DMS153 treated with DMSO at 0.1 percent for 48 hours (cell line): ENCODE measurements around the gene CDK2AP2.
A peak's percentile ranks its signal among the peaks of the same experiment; 100 is the strongest.
"Not testable (repeated sequence)": the region's sequence is repeated elsewhere in the genome, so short reads cannot be mapped to it uniquely, and the experiment has no call there.

Experiments used
- DNase-seq: peaks from one replicate; lab custom pipeline; 2025; ENCODE audit not compliant: unreplicated experiment; lab: John Stamatoyannopoulos, UW

Gene CDK2AP2

DNA sequence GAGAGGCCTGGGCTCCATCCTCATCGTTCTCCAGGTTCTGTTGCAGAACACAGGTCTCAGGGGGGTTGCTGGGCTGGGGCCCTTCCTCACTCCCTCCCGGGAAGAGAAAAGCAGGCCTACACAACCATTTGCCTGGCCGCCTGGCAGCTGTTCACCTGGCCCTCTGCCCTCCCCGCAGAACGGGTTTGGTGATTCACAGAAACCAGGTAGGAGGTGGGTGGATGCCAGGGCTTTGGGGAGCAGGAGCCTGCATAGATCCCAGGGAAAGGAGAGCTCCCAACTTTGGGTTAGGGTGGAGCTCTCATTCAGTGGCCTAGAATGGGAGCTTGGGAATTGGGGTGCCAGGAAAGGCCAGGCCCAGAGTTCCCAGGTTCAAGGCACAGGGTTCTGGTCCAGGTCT is 39.9 kb downstream of the CDK2AP2 start:
- DNase-seq, result no peak

DNA sequence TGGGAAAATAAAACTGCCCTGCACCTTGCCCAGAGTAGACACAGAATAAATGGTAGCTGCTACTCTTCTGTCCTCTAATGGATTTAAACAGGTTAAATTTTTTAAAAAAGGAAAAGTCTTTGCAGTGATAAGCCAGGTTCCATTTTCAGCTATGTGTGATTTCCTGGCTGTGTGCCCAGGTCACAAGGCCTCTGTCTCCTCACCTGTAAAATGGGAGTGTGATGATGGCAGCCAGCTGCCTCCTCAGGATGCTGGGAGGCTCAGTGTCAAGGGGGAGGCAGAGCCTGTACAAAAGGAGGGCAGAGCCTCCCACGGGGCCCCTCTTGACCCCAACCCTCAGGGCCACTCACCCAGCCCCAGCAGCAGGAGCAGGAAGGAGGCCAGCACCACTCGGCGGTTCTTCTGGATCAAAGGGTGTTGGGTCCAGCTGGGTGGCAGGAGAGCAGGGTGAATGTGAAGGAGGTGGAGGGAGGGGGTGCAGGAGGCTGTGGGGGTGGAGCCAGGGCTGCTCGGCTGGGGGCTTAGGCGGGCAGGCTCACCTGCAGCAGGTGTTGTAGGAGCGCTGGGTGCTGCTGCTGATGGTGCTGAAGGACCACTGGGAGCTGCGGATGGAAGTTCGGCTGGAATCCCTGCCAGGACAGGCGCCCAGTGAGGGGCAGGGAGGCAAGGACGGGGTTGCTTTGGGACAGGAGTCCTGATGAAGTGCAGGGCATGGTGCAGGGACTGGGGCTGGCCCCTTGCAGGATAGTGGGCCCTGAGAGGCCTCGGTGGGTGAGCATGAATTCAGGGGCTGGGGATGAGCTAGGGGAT is 40.8 kb downstream of the CDK2AP2 start:
- no peak for DNase-seq

DNA sequence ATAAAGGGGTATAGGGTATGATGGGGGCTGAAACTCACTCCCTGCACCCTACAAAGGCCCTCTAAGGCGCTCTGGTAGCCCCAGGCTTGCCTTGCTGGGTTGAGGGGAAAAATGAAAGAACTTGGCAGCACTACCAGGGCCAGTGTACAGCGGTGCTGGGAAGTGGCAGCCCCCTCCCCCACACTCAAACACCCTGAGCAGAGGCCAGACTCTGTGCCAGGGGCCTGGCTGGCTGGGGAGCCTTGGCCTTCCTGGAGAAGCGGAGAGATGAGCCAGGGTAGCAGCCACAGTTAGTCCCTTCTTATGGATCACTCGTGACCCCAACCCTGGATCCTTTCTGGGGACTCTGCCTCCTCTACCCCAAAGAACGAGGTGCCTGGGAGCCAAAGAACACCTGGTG is 41.6 kb downstream of the CDK2AP2 start:
- DNase-seq, result no peak

DNA sequence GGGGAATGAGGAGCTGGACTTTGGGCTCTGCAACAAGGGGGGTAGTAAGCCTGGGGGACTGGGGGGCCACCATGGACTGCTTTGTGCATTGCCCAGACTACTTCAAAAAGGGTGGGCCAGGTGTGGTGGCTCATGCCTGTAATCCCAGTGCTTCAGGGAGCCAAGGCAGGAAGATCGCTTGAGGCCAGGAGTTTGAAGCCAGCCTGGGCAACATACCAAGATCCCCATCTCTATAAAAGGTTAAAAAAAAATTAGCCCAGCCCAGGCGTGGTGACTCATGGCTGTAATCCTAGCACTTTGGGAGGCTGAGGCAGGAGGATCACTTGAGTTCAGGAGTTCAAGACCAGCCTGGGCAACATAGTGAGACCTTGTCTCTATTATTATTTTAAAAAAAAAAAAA is 42.4 kb downstream of the CDK2AP2 start:
- not testable (repeated sequence) for DNase-seq

DNA sequence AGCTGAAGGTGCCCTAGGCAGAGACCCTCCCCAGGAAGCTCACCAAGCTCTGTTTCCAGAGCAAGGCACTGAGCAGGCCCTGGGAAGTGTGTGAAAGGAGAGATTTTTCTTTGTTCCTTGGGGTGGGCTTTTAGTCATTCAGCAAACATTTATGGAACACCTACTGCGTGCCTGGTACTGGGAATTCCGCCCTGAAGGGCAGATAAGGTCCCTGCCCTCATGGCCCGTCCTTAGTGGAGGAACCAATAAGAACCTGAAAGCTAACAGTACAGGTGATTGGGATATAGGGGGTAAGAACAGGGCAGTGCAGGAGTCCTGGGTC is 42.8 kb downstream of the CDK2AP2 start:
- no peak for DNase-seq

DNA sequence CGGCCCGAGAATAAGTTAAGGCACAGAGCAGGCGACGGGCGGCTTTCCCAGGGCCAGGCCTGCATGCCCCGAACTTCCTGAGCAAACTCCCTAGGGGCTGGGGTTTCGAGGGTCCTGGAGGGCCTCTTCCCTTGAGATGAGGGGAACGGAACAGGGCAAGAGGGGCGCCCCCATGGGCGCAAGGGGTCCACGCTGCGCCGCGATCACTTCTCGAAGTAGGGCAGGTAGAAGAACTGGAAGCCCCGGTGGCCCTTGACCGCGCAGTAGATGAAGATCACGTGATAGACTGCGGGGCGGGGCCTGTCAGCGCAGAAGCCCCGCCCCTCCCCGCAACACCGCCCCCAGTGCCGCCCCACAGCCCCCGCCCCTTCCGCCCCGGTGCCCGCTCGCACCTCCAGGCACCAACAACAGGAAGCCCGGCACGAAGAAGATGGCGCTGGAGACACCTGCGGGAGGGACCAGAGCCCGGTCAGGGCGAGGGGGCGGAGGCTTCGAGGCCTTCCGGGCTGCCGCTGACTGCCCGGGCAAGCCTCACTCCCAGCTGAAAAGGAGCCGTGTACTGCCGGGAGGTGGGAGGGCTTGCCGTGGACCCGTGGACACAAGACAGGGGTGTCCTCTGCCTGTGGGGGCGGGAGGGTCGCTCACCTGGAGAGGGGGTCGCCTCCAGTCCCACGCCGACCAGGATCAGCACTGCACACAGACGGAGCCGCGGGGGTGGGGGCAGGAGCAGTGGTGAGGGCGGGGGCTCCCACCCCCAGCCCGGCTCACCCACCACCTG is 43.4 kb downstream of the CDK2AP2 start:
- DNase-seq, result peak; percentile 84

DNA sequence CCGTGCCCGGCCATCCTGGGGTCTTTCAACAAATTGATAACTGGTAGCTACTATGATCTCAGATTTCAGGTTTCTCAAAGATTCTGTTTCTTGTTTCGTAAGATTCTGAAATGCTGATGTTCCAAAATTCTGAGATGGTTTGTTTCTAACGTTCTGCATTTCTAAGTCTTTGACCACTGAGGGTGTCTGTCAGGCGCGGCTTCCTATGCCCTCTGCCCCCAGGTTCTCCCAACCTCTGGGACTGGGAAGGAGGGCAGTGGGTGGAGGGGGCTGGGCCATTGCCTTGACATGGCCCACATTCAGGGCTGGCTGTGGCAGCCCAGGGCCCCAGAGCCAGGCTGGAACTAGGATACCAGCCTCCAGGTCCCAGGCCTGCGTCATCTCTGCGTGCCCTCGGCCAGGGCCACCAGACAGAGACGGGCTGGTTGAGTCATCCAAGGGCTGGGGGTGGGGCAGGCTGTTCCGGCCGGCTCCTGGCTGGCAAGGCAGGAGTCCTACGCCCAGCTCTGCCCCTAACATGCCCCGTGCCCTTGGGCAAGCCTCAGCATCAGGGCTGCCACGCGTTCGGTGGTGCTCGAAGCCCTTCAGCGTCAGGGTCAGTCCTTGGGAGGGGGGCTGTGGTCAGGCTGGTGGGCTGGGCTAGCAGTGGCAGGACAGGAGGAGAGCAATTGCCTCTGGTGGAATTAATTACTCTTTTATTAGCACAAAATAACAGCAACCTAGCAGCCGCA is 44.1 kb downstream of the CDK2AP2 start:
- DNase-seq, result no peak

DNA sequence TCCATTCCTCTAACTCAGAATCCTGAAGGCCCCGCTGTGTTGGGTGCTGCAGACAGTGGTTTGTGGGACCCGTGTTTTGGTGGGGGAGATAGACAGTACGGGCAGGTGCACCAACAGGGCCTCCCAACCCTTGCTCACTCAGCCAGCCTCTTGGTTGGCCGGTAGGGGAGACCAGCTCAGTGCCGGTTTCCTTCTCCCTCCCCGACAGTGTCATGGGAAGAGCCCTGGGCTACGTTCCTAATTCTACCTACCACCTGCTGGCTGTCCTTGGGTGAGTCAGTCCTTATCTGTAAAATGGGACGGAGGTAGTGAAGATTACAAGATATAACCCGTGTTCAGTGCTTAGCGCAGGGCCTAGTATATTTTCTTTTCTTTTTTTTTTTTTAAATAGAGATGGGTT is 44.8 kb downstream of the CDK2AP2 start:
- DNase-seq, result no peak

DNA sequence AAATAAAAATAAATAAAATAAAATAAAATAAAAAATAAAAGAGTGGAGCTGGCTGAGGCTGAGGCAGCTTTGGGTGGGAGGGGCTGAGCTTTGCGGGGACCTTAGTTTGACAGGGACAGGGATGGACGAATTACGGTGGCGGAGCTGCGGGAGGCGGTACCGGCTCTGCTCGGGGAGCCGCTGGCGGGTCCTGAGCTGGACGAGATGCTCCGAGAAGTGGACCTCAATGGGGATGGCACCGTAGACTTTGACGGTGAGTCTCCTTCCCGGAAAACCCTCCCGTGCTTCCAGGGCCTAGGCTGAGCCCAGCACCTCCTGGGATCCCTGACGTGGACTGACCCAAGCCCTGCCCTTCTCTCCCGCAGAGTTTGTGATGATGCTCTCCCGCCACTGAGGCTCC is 49.7 kb downstream of the CDK2AP2 start:
- no peak for DNase-seq

DNA sequence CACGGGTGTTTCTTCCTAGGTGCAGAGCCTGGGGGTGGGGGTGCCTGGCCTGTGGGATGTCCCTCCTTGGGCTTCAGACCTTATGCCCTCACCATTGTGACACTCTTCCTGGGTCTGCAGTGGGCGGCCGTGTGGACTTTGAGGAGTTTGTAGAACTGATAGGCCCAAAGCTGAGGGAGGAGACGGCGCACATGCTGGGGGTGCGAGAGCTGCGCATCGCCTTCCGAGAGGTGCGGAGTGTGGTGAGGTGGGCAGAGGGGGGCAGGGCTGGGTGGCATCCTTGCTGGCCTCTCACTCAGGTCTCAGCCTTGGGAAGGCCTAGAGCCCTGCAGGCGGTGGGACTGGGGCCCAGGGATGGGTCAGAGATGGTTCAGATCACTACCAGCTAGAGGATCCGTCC is 50.5 kb downstream of the CDK2AP2 start:
- DNase-seq, result no peak
